ENCODE results near the gene CDH8. TPM values are rescaled to one million over a fixed set of nuclear protein-coding genes. Genes with fewer than 3 reads are reported as not detected.

CDH8 gene
- total RNA-seq, 1 experiment from 2014 or later, result 2.5 TPM

GRCh38 chr16:62038225-62038624, 2.0 kb upstream of the CDH8 start (continued):
- no peak for TF ChIP-seq CTCF (IDR thresholded peaks at IDR 0.05 in 2 of 3, conservative IDR thresholded peaks at IDR 0.05 in 1 of 3; ENCODE audit: borderline replicate concordance in 1 of 3, insufficient read depth in 1 of 3, low read depth in 2 of 3, low read length in 2 of 3)
- no peak for TF ChIP-seq SRF (IDR thresholded peaks at IDR 0.05; ENCODE audit: low read depth)

- no peak for TF ChIP-seq FOSL1 (IDR thresholded peaks at IDR 0.05; ENCODE audit: low read depth)
- no peak for TF ChIP-seq CTCF (IDR thresholded peaks at IDR 0.05 in 2 of 3, conservative IDR thresholded peaks at IDR 0.05 in 1 of 3; ENCODE audit: borderline replicate concordance in 1 of 3, insufficient read depth in 1 of 3, low read depth in 2 of 3, low read length in 2 of 3)
- TF ChIP-seq ZNF274 (IDR thresholded peaks at IDR 0.05; ENCODE audit: low read depth, low read length), result no peak
- TF ChIP-seq YY1 (IDR thresholded peaks at IDR 0.05; ENCODE audit: extremely low read depth, insufficient replicate concordance, low read depth, low read length), result no peak
- no peak for TF ChIP-seq SRF (IDR thresholded peaks at IDR 0.05; ENCODE audit: low read depth)
- no peak for TF ChIP-seq SP1 (IDR thresholded peaks at IDR 0.05; ENCODE audit: low read depth)
- no peak for TF ChIP-seq EGR1 (IDR thresholded peaks at IDR 0.05; ENCODE audit: low read depth)
- TF ChIP-seq CBX3 (IDR thresholded peaks at IDR 0.05; ENCODE audit: low read depth), result no peak
- no peak for TF ChIP-seq MAX (IDR thresholded peaks at IDR 0.05)
- no peak for TF ChIP-seq CEBPB (IDR thresholded peaks at IDR 0.05; ENCODE audit: low read depth)
- no peak for TF ChIP-seq ZBTB33 (IDR thresholded peaks at IDR 0.05; ENCODE audit: extremely low read depth, insufficient replicate concordance, low read length)
- no peaks in the 10 kb centered on the region for H4K20me1 ChIP-seq (ENCODE audit: insufficient read depth)
- H3K27me3 ChIP-seq (ENCODE audit: insufficient read depth, low read length), result no peaks in the 10 kb centered on the region
- ChIA-PET CTCF (no interaction called here), POLR2A (no interaction called here), RAD21 (ENCODE audit: low non-redundant PET in 1 of 2, low total read pairs in 2 of 2, uncharacterized antibody in 2 of 2, unreplicated experiment in 2 of 2) (no interaction called here)
- ATAC-seq, result no peak
- H3K27ac ChIP-seq (ENCODE audit: low read depth, low read length), result no peak overlapping the region
- no peaks in the 10 kb centered on the region for H3K36me3 ChIP-seq (ENCODE audit: control insufficient read depth in 1 of 2, insufficient read depth in 2 of 2, low read length in 2 of 2)
- BruUV-seq (replicated peaks), result no TSS peak
- no peak for DNase-seq (ENCODE audit: low read depth, low spot score)
- H2AFZ ChIP-seq (ENCODE audit: low read depth, low read length, poor library complexity, severe bottlenecking), result no peak overlapping the region
- no peaks in the 10 kb centered on the region for H3K79me2 ChIP-seq (ENCODE audit: insufficient read depth, low read length)
- H3K4me2 ChIP-seq (ENCODE audit: low read length), result no peak overlapping the region
- no peaks in the 10 kb centered on the region for H3K9me2 ChIP-seq (ENCODE audit: insufficient read depth)
- intact Hi-C loops (cut with micrococcal nuclease), result no loop called here
- H3K9ac ChIP-seq (ENCODE audit: low read length), result no peak overlapping the region
- H3K4me3 ChIP-seq (replicated peaks in 1 of 2; ENCODE audit: low read depth in 1 of 2, low read length in 2 of 2), result no peak overlapping the region
- peaks cover 5 to 25% of the 10 kb centered on the region in 2 experiments; a peak in 2 of 4 replicates for H3K9me3 ChIP-seq (ENCODE audit: control insufficient read depth in 1 of 2, insufficient read depth in 1 of 2, low read depth in 1 of 2, low read length in 2 of 2)
- no peaks in the 10 kb centered on the region for H3K4me1 ChIP-seq (ENCODE audit: control insufficient read depth in 1 of 2, insufficient read depth in 2 of 2, low read length in 2 of 2)
Observed at GRCh38 chr16:62036802-62037135, 531 bp upstream of the CDH8 start.
